Left renal pelvis (tissue), 4 donors: ENCODE data around the gene ADPRHL1. TPM values are rescaled to one million over a fixed set of nuclear protein-coding genes. Genes with fewer than 3 reads are reported as not detected.

Experiments used
- DNase-seq, 4 donors: peaks; one replicate each; pipeline ENCODE4 v3.0.0-alpha.2; 2013; ENCODE audit warnings: low read depth in 4 of 4, low spot score in 3 of 4
- polyA plus RNA-seq, 4 donors: library from polyadenylated mRNA; unstranded; fragments of 120-200 nt; gene quantifications; one replicate each; pipeline ENCODE4 v1.2.1, GENCODE V29; 2013; ENCODE audit not compliant: insufficient read length in 4 of 4

Gene ADPRHL1
- polyA plus RNA-seq, 4 donors = 3.3 to 6.4 (median 4.7) TPM

DNA sequence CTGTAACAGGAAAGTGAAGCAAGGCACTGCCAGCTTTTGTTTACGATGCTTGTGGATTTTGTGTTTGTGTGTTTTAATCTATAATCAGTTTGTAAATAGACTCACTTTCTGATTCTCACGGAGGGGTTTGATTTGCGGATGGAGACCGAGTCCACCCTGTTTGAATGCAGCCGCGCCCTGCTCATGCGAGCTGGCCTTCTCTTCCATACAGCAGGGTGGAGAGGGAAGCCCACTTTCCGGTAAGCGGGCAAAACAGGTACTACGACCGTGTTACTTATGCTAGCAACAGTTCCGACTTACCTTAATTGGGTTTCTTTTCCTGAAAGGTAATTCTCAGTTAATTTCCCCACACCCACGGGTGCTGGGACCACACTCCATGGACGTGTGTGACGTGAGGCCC lies 33.1 kb downstream of the ADPRHL1 start:
- DNase-seq = no peak

DNA sequence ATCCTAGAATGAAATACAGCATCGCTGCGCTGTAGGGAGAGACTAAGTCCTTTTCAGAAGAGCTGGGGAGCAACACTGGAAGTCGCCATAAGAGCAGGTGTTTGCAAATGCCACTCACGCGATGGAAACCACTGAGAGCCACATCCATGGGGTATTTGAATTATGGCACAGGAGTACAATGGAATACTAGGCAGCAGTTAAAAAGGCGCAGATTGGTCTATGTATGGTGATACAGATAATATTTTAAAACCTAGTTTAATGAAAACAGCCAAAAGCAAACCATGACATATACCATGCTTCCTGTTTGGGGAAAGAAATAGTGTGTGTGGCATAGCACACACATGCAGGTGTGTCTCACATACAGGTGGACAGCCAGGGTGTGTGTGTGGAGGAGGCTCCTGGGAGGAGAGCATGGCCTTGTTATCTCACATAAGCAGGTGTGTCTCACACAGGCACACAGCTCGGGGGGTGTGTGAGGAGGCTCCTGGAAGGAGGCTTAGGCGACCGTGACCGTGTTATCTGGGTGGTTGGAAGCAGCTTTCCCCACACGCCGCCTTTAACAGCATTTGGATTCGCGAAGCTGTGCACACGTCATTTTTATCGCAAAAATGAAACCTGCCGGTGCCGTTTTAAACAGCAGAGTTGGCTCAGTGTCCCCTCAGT lies 33.6 kb downstream of the ADPRHL1 start:
- no peak for DNase-seq

- no peak for DNase-seq
Measured at GRCh38 chr13:113418722-113419049, 34.6 kb downstream of the ADPRHL1 start.

- no peak for DNase-seq
Measured at GRCh38 chr13:113417836-113418721, 35.2 kb downstream of the ADPRHL1 start.

GRCh38 chr13:113417008-113417751 lies 36.1 kb downstream of the ADPRHL1 start:
- DNase-seq = no peak

DNA sequence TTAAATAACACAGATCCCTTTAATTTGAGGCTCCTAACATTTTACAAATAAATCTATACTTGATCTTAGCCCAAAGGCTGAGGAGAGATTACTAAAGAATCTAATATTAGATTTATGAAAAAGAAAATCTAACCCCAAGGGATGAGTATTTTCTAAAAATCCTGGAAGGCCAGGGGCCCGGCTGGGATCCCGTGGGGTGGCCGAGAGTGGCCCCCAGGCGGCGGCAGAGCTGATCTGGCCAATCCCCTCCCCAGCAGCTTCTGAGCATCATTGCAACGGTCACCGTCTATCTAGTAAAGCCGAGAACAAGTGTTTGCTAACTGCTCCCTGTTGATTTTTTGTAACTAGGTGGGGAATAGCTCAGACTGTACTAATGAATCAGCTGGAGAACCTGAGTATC lies 37.5 kb downstream of the ADPRHL1 start:
- no peak for DNase-seq

GRCh38 chr13:113415032-113415431 lies 38.3 kb downstream of the ADPRHL1 start:
- DNase-seq = no peak

DNA sequence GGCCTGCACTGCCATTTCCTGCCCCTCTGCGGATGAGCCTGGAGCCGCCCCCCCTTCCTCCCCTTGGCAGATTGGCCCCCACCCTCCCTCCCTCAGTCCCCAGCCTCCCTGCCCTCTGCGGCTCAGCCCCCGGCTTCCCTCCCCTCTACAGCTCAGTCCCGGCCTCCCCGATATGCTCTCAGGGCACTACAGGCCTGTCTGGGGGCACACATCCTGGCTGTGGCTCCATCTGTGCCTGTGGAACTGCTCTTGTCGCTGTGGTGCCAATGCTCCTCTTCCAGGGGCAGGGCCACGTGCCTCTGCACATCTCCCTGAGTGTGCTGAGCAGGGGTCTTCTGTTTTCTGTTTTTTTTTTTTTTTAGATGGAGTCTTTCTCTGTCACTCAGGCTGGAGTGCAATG lies 39.0 kb downstream of the ADPRHL1 start:
- no peak for DNase-seq

- DNase-seq = no peak
Measured at GRCh38 chr13:113413898-113414282, 39.4 kb downstream of the ADPRHL1 start.

DNA sequence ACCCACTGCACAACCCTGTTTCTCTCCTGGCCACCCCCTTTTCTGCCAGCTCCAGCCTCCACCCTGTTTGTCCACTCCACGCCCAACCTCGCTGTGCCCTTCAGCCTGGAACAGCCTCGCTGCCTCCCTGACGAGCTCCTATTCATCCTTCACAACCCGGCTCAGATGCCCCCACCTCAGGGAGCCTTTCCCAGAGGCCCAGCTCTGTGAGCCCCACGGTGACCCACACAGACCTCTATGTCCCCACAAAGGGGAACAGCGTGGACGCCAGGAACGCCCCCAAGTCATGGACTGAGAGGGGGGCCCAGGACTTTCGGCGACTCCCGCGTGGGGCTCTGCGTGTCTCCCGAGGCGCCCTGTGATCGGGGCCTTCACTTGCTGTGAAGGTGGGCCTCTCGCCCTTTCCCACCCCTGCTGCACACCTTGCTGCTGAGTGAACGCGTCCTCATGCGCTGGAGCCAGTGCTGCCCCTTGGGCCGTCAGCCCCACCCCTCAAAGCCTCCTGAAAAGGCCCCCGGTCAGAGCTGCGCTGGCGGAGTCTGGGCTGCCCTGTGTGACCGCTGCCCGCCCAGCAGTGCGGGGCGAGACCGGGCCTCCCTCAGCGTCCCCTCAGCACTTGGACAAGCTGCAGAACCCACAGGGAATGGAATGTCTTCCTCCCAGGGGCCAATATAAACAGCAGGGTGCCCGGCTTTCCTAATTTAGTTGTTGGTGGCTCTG lies 40.0 kb downstream of the ADPRHL1 start:
- DNase-seq = no peak

DNA sequence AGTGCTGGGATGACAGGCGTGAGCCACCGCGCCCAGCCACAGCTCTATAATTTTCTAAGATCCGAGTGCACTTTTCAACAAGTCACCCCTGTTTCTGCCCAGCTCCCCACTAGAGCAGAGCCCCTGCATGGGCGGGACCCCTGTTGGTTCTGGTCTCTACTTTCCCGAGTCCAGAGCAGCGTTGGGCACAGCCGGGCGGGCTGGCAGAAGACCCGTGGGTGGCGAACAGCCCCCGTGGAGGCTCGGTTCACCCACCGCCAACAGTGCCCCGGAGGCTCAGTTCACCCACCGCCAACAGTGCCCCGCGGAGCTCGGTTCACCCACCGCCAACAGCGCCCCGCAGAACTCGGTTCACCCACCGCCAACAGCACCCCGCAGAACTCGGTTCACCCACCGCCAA lies 40.8 kb downstream of the ADPRHL1 start:
- no peak for DNase-seq

DNA sequence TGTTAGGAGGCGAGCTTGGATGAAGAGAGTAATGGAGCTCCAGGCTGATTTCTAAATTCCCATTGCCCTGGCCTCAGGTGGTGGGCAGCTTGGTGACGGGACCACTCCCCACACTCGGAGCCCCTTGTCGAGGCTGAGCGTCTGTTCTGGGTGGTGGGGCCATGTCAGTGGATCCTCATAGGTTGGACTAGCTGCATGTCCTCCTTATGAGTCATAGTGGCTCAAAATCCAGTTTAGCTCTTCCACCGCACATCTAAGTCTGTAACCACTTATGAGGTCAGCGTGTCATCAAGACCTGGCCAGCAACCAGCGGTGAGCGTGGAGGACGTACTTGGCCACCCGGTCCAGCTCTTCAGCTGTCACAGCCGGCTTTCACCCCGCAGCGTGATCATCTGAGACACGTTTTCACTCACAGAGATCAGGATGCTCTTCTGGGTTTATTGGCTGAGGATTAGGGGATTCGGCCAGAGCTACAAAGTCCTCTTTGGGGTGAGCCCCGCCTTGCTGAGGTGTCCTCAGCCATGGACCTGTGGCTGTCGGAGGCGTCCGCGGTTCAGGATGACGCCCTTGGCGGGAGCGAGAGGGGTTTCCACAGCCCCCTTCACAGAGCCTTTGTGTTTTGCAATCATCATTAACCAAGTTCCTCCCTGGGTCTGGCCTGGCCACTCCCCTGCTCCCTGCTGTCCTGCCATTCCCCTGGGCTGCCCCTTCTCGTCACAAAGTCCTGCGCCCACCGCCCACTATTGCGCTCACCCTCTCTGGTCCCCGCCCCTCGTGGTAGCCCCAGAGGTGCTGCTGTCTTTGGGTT lies 41.9 kb downstream of the ADPRHL1 start:
- DNase-seq = no peak

DNA sequence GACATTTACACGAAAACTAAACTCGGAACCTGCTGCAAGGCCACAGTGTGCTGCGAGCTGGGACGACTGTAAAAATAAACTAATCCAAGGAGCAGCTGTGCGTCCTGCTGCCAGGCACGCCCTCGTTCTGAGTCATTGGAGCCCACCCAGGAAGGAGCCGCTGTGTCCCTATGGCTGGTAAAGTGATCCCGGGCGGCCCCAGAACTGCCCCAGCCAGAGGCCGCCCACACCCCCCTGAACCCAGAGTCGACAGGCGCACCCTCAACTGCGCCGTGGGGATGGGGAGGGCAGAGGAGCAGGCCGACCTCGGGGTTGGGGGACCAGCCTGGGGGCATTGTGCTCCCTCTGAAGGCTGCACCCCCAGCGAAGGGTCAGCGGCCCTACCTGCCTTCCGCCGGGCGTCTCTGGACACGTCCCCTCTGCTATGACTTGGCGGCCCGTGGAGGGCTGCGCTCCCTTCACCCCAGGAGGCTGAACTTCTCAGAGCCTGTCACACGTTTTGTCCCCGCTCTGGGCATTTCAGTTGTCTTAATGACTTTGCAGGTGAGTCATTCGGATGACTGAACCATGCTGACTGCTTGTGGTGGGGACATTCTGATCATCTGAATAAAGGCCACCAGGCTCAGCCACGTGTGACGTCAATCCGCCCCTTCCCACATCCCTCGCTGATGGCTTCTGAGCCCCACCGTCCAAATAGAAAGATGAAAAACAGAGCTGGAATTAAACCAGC lies 42.7 kb downstream of the ADPRHL1 start:
- peak in 1 of 4 donors; percentile 59 for DNase-seq

- no peak for DNase-seq
Measured at GRCh38 chr13:113408562-113408961, 44.7 kb downstream of the ADPRHL1 start.

GRCh38 chr13:113407531-113408393 lies 45.5 kb downstream of the ADPRHL1 start:
- no peak for DNase-seq

DNA sequence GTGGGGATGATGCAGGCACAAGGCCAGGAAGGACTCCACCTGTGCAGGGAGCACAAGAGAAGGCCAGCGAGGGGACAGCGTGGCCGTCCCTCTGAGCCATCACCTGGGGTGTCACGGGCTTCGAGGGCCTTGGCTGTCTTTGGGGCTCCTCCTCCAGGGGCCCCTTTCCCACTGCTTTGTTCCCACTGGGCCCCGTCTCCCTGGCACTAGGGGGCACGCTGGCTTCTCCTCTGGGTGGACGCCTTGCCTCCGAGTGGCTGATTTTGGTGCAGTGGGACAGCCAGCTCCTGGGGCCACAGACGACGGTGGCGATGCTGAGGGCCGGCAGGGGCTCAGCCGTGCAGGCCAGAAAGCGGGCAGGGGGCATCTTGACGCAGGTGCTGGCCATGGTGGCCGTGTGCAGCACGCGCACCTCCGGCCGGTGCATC lies 46.2 kb downstream of the ADPRHL1 start:
- no peak for DNase-seq

DNA sequence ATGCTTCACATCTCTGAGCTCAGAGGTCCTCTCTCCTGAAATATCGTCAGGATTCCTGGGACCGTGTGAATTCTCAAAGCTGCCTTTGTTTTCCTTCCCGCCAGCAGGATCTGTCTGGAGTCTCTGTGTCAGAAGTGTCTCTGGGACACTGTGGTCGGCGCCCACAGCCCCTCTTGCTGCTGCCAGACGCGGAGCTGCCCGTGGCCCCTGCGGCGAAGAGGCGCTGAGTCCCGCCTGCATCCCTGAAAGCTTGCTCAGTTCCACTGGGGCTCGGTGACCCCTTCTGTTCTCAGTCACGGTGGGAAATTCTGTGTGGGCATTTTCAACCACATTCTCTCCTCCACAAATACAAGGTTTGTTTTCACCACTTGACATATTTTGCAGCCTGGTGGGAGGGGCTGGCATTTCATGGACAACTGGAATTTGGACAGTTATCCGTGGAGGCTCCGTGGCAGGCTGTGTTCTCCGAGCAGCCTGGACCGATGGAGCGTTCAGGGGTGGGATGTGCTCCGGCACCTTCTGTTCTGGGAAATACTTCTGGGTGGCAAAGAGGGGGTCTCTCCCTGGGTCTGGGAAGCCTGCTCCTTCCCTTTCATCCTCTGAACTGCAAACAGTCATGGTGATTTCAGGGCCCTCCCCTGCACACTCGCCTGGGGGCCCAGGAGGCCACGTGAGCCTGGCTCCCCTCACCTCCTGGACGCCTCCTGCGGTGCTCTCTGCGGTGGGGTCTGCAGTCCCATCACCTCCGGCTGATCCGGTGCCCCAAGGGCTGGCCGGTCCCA lies 46.8 kb downstream of the ADPRHL1 start:
- no peak for DNase-seq
